NCI-H1092 (cell line): ENCODE results near the gene CCR9.

Experiments used
- DNase-seq: peaks from one replicate; lab custom pipeline; 2025; lab: John Stamatoyannopoulos, UW

The CCR9 gene

GRCh38 chr3:45938043-45938435, 51.7 kb downstream of the CCR9 start:
- no peak for DNase-seq

GRCh38 chr3:45938864-45939263, 52.5 kb downstream of the CCR9 start:
- peak; percentile 52 for DNase-seq

- DNase-seq, result no peak
Measured at GRCh38 chr3:45939341-45939771, 53.0 kb downstream of the CCR9 start.

GRCh38 chr3:45940004-45940780, 53.8 kb downstream of the CCR9 start:
- DNase-seq, result no peak

GRCh38 chr3:45940781-45941365, 54.5 kb downstream of the CCR9 start:
- no peak for DNase-seq

- DNase-seq, result no peak
Measured at GRCh38 chr3:45942051-45942825, 55.9 kb downstream of the CCR9 start.

- no peak for DNase-seq
Measured at GRCh38 chr3:45943207-45943846, 57.0 kb downstream of the CCR9 start, which contains the start of gene CXCR6. Gene CXCR6 (plus strand): TSS chr3:45943464. CDS start chr3:45946482, 3,018 bp downstream.

GRCh38 chr3:45944830-45945620, 58.7 kb downstream of the CCR9 start:
- no peak for DNase-seq

GRCh38 chr3:45946307-45946706, 60.0 kb downstream of the CCR9 start:
- no peak for DNase-seq

- DNase-seq, result no peak
Measured at GRCh38 chr3:45946875-45947274, 60.5 kb downstream of the CCR9 start.

- no peak for DNase-seq
Measured at GRCh38 chr3:45947361-45947760, 61.0 kb downstream of the CCR9 start.

GRCh38 chr3:45948311-45948781, 62.0 kb downstream of the CCR9 start:
- no peak for DNase-seq

- no peak for DNase-seq
Measured at GRCh38 chr3:45948881-45949280, 62.5 kb downstream of the CCR9 start.

GRCh38 chr3:45949432-45949831, 63.1 kb downstream of the CCR9 start:
- no peak for DNase-seq

- no peak for DNase-seq
Measured at GRCh38 chr3:45950131-45950530, 63.8 kb downstream of the CCR9 start.

GRCh38 chr3:45950686-45951600, 64.6 kb downstream of the CCR9 start:
- no peak for DNase-seq

- no peak for DNase-seq
Measured at GRCh38 chr3:45951946-45952345, 65.6 kb downstream of the CCR9 start.

- DNase-seq, result no peak
Measured at GRCh38 chr3:45952456-45952855, 66.1 kb downstream of the CCR9 start.
